Parathyroid adenoma (tissue), 2 donors: ENCODE data around the gene S100PBP.
A peak's percentile ranks its signal among the peaks of the same experiment; 100 is the strongest.

Source experiments
- H2AFZ ChIP-seq: fragments of 300-600 bp; sonication (generic); one replicate; pipeline ENCODE4 v1.7.0; 2017; ENCODE audit warnings: antibody characterized with exemption, mild to moderate bottlenecking
- H3K27ac ChIP-seq: fragments of 300-600 bp; sonication (generic); one replicate; pipeline ENCODE4 v1.7.0; 2017
- H3K27me3 ChIP-seq: fragments of 300-600 bp; sonication (generic); one replicate; pipeline ENCODE4 v1.7.0; 2017; ENCODE audit warnings: low read length; ENCODE audit not compliant: control insufficient read depth, insufficient read depth
- H3K36me3 ChIP-seq: fragments of 300-600 bp; sonication (generic); one replicate; pipeline ENCODE4 v1.7.0; 2017; ENCODE audit warnings: low read length; ENCODE audit not compliant: control insufficient read depth, insufficient read depth
- H3K4me1 ChIP-seq: fragments of 300-600 bp; sonication (generic); one replicate; pipeline ENCODE4 v1.7.0; 2017; ENCODE audit warnings: control low read depth
- H3K4me2 ChIP-seq: fragments of 300-600 bp; sonication (generic); one replicate; pipeline ENCODE4 v1.7.0; 2017; ENCODE audit warnings: low read length
- H3K4me3 ChIP-seq: fragments of 300-600 bp; sonication (generic); one replicate; pipeline ENCODE4 v1.7.0; 2017; ENCODE audit warnings: low read depth, low read length
- H3K79me2 ChIP-seq: fragments of 300-600 bp; sonication (generic); one replicate; pipeline ENCODE4 v1.7.0; 2017; ENCODE audit warnings: control low read depth
- H3K9ac ChIP-seq: fragments of 300-600 bp; sonication (generic); one replicate; pipeline ENCODE4 v1.7.0; 2017; ENCODE audit warnings: mild to moderate bottlenecking
- H3K9me3 ChIP-seq: fragments of 300-600 bp; sonication (generic); one replicate; pipeline ENCODE4 v1.7.0; 2017; ENCODE audit warnings: low read length; ENCODE audit not compliant: control insufficient read depth
- TF ChIP-seq, protein P1 (sequence below): fragments of 300-600 bp; sonication (generic); IDR thresholded peaks from one replicate; pipeline ENCODE4 v1.7.0; 2017; ENCODE audit warnings: antibody characterized with exemption, mild to moderate bottlenecking
- donor health status: primary hyperparathyroidism.

S100PBP gene

DNA sequence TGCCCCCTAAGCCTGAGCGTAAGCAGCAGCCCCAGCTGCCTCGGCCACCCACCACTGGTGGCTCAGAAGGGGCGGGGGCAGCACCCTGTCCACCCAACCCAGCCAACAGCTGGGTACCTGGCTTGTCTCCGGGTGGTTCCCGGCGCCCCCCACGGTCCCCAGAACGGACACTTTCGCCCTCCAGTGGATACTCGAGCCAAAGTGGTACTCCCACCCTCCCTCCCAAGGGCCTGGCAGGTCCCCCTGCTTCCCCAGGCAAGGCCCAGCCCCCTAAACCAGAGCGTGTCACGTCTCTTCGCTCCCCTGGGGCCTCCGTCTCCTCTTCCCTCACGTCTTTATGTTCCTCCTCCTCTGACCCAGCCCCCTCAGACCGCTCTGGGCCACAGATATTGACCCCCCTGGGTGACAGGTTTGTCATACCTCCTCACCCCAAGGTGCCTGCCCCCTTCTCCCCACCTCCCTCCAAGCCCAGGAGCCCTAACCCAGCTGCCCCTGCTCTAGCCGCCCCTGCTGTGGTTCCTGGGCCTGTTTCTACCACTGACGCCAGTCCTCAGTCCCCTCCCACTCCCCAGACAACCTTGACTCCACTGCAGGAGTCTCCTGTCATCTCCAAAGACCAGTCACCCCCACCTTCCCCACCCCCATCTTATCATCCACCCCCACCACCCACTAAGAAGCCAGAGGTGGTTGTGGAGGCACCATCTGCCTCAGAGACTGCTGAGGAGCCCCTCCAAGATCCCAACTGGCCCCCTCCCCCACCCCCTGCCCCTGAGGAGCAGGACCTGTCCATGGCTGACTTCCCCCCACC lies 46.5 kb upstream of the S100PBP start:
- Histone ChIP-seq H3K4me2 (no peak overlapping the region), H3K4me3 (no peak overlapping the region), H3K27ac (no peak overlapping the region), H3K36me3 (no peaks in the 10 kb centered on the region), H2AFZ (no peak overlapping the region), H3K79me2 (no peaks in the 10 kb centered on the region), H3K9ac (no peak overlapping the region), H3K9me3 (no peaks in the 10 kb centered on the region), H3K27me3 (no peaks in the 10 kb centered on the region), H3K4me1 (peaks cover 12% of the 10 kb centered on the region)
- TF ChIP-seq, protein P1, sequence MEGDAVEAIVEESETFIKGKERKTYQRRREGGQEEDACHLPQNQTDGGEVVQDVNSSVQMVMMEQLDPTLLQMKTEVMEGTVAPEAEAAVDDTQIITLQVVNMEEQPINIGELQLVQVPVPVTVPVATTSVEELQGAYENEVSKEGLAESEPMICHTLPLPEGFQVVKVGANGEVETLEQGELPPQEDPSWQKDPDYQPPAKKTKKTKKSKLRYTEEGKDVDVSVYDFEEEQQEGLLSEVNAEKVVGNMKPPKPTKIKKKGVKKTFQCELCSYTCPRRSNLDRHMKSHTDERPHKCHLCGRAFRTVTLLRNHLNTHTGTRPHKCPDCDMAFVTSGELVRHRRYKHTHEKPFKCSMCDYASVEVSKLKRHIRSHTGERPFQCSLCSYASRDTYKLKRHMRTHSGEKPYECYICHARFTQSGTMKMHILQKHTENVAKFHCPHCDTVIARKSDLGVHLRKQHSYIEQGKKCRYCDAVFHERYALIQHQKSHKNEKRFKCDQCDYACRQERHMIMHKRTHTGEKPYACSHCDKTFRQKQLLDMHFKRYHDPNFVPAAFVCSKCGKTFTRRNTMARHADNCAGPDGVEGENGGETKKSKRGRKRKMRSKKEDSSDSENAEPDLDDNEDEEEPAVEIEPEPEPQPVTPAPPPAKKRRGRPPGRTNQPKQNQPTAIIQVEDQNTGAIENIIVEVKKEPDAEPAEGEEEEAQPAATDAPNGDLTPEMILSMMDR = no peak

GRCh38 chr1:32771561-32772280 lies 45.7 kb upstream of the S100PBP start:
- no peaks in the 10 kb centered on the region for H3K36me3 ChIP-seq
- no peaks in the 10 kb centered on the region for H3K27me3 ChIP-seq
- H3K4me3 ChIP-seq = no peak overlapping the region
- no peak overlapping the region for H3K4me2 ChIP-seq
- no peak overlapping the region for H2AFZ ChIP-seq
- no peak overlapping the region for H3K27ac ChIP-seq
- H3K9me3 ChIP-seq = no peaks in the 10 kb centered on the region
- no peaks in the 10 kb centered on the region for H3K79me2 ChIP-seq
- TF ChIP-seq, protein P1 = no peak
- peaks cover 8% of the 10 kb centered on the region for H3K4me1 ChIP-seq
- no peak overlapping the region for H3K9ac ChIP-seq

- Histone ChIP-seq H3K4me3 (no peak overlapping the region), H3K9ac (no peak overlapping the region), H3K9me3 (no peaks in the 10 kb centered on the region), H3K79me2 (no peaks in the 10 kb centered on the region), H2AFZ (no peak overlapping the region), H3K27me3 (no peaks in the 10 kb centered on the region), H3K4me2 (no peak overlapping the region), H3K36me3 (no peaks in the 10 kb centered on the region), H3K27ac (no peak overlapping the region), H3K4me1 (peaks cover 4% of the 10 kb centered on the region)
- TF ChIP-seq, protein P1 = no peak
Measured at GRCh38 chr1:32772281-32773017, 45.0 kb upstream of the S100PBP start.

DNA sequence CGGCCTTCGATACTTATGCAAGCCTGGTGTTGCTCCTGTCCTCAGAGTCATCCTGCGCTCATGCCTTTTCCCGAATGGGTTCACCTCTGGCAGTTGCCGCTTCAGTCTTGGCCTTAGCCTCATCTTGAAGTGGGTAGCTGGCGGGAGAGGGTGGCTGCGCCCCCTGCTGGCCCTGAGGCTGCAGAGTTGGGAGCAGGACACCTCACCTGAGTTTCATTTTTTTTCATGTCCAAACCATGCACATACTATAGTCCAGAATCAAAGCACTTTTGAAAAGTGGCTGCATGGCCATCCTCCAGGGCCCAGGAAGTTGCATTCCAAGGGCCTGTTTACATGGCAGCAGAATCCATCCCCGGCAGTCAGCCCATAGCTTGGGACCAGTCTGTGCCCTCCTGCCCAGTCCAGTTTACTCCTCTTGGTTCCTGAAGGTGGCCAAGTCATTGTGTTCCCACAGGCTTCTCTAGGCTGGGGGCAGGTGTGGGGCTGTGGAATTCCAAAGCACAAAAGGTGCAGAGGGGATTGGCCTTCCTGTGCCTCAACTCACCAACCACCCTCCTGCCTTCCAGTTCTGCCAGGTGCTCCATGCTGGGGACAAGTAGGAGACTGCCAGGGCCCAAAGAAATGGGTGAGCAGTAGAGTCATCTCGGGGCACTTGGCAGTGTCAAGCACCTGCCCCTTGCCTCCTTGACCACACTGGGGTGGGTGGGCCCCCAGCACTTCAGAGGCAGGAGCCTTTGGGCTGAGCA lies 44.3 kb upstream of the S100PBP start:
- H3K27ac ChIP-seq = no peak overlapping the region
- H3K4me2 ChIP-seq = no peak overlapping the region
- no peak overlapping the region for H3K9ac ChIP-seq
- no peaks in the 10 kb centered on the region for H3K36me3 ChIP-seq
- no peak overlapping the region for H2AFZ ChIP-seq
- H3K9me3 ChIP-seq = no peaks in the 10 kb centered on the region
- H3K79me2 ChIP-seq = no peaks in the 10 kb centered on the region
- no peaks in the 10 kb centered on the region for H3K27me3 ChIP-seq
- TF ChIP-seq, protein P1 = peak; percentile 79
- no peak overlapping the region for H3K4me3 ChIP-seq
- no peaks in the 10 kb centered on the region for H3K4me1 ChIP-seq
